DOHH2 (cell line): ENCODE measurements around the gene AMZ2.

Source experiments
- CTCF ChIP-seq: fragments of 200-600 bp; sonication (generic); IDR thresholded peaks from one replicate; pipeline ENCODE4 v1.5.1; 2014; ENCODE audit warnings: antibody characterized with exemption, mild to moderate bottlenecking, low read depth, low read length; ENCODE audit not compliant: poor library complexity, severe bottlenecking
- EZH2phosphoT487 ChIP-seq: fragments of 200-600 bp; sonication (generic); IDR thresholded peaks from 2 replicates; pipeline ENCODE4 v1.6.1; 2017; ENCODE audit warnings: borderline replicate concordance, mild to moderate bottlenecking, antibody characterized with exemption, low read length, moderate library complexity, mixed read lengths

GRCh38 chr17:68297195-68297594, 49.4 kb downstream of the AMZ2 start:
- no peak for TF ChIP-seq CTCF
- no peak for TF ChIP-seq EZH2phosphoT487
